RPMI7951 (cell line): Measurements from ENCODE around the gene CCL1. TPM values are rescaled to one million over a fixed set of nuclear protein-coding genes. Genes with fewer than 3 reads are reported as not detected.

Source experiments
- total RNA-seq: library from RNA; depleted of rRNA; stranded (reverse); fragments of >200 nt; shearing (Covaris generic); gene quantifications from 2 replicates; pipeline ENCODE4 v1.2.3, GENCODE V29; 2014; rRNA removed

CCL1 gene
- total RNA-seq, 1 experiment from 2014 or later, result not detected

Other genes starting within 250 kb of the CCL1 start
- 300 and 392 TPM in 2 replicates for gene CCL2, start 107.9 kb downstream of the CCL1 start, total RNA-seq
- 0.68 TPM in 1 of 2 replicates, not detected in the other for gene CCL7, start 93.0 kb downstream of the CCL1 start, total RNA-seq
- gene CCL11, start 77.5 kb downstream of the CCL1 start, total RNA-seq, result not detected in 2 replicates
- gene CCL8, start 43.8 kb downstream of the CCL1 start, total RNA-seq, result not detected in 2 replicates
- gene CCL13, start 6.8 kb downstream of the CCL1 start, total RNA-seq, result not detected in 2 replicates
- gene TMEM132E, start 216.3 kb upstream of the CCL1 start, total RNA-seq, result not detected in 2 replicates